ENCODE measurements around the gene LRRC1.

The LRRC1 gene

GRCh38 chr6:53792973-53793317 lies 1.9 kb upstream of the LRRC1 start:
- Histone ChIP-seq H3K4me1 (ENCODE audit: control insufficient read depth, low read depth, low read length) (peaks cover 2% of the 10 kb centered on the region), H3K79me1 (ENCODE audit: low read length) (no peaks in the 10 kb centered on the region), H3K79me2 (ENCODE audit: control insufficient read depth, insufficient read depth, low read length) (no peaks in the 10 kb centered on the region), H2BK5ac (ENCODE audit: low read length) (no peak overlapping the region), H3K4me3 (ENCODE audit: low read length) (no peak overlapping the region), H4K5ac (ENCODE audit: low read length) (no peak overlapping the region), H3K23ac (ENCODE audit: low read length) (no peak overlapping the region), H2BK120ac (ENCODE audit: low read depth, low read length) (no peak overlapping the region), H3K56ac (ENCODE audit: low read length) (no peak overlapping the region), H4K8ac (ENCODE audit: low read depth, low read length) (no peak overlapping the region), H2AK5ac (ENCODE audit: low read length) (no peak overlapping the region), H3K9ac (ENCODE audit: low read length) (peak overlapping the region; percentile 54), H3K4me2 (ENCODE audit: low read length) (peak overlapping the region; percentile 98), H3K4ac (ENCODE audit: low read depth, low read length) (no peak overlapping the region), H3K27me3 (ENCODE audit: insufficient read depth, low read length, poor library complexity) (no peaks in the 10 kb centered on the region), H3K18ac (ENCODE audit: low read length) (no peak overlapping the region), H2BK15ac (replicated peaks; ENCODE audit: low read depth) (no peak overlapping the region), H3K27ac (ENCODE audit: low read depth, low read length) (no peak overlapping the region), H3K36me3 (ENCODE audit: control insufficient read depth, insufficient read depth, low read length) (no peaks in the 10 kb centered on the region)
- no CpG with 5 or more reads among the region's 3 CpGs for WGBS (ENCODE audit: extremely low coverage, insufficient coverage, low lambda C conversion rate)
- no peak for DNase-seq

DNA sequence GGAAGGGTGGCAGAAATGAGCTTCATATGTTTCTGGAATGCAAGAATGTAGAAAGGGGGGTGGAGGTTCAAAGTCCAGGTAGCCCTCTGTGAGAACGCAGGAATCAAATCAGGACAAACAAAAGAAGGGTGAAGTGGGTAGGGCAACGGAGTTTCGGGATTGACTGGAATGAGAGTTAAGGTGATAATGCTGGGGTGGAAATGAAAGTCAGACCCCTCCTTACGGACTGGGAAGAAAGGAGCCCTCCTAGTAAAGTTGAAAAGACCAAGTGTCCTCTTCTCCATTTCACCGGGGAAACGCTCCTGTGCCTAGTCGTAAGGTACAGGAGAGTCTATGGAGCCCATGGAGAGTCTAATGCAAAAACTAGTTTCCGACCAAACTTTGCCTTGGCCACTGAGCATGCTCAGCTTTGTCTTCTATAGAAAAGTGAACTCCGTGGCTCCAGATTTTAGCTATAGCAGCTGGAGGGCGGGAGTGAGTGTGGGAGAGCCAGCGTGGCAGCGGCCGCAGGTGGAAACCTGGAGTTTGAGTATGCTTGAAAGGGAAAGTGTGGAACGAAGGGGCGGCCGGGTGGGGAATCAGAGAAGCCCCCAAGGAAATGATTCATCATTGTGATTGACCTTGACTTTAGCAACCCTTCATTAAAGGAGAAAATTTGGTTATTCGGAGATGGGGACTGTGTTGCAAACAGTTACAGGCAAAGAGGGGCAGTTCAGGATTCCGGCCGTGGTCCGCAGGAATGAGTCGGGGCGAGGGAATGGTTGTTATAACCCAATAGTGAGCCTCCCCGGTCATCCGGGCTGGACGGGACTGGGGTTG lies 1.3 kb upstream of the LRRC1 start:
- Histone ChIP-seq H3K9ac (ENCODE audit: low read length) (peak overlapping the region; percentile 64), H3K4me3 (ENCODE audit: low read length) (peak overlapping the region; percentile 86), H3K4ac (ENCODE audit: low read depth, low read length) (no peak overlapping the region), H3K36me3 (ENCODE audit: control insufficient read depth, insufficient read depth, low read length) (no peaks in the 10 kb centered on the region), H3K27ac (ENCODE audit: low read depth, low read length) (no peak overlapping the region), H3K79me2 (ENCODE audit: control insufficient read depth, insufficient read depth, low read length) (no peaks in the 10 kb centered on the region), H2BK120ac (ENCODE audit: low read depth, low read length) (no peak overlapping the region), H3K4me1 (ENCODE audit: control insufficient read depth, low read depth, low read length) (peaks cover 2% of the 10 kb centered on the region), H3K18ac (ENCODE audit: low read length) (peak overlapping the region; percentile 32), H3K23ac (ENCODE audit: low read length) (no peak overlapping the region), H2BK15ac (replicated peaks; ENCODE audit: low read depth) (no peak overlapping the region), H3K56ac (ENCODE audit: low read length) (peak overlapping the region; percentile 90), H3K4me2 (ENCODE audit: low read length) (peak overlapping the region; percentile 98), H4K8ac (ENCODE audit: low read depth, low read length) (no peak overlapping the region), H3K27me3 (ENCODE audit: insufficient read depth, low read length, poor library complexity) (no peaks in the 10 kb centered on the region), H2AK5ac (ENCODE audit: low read length) (no peak overlapping the region), H4K5ac (ENCODE audit: low read length) (peak overlapping the region; percentile 52), H3K79me1 (ENCODE audit: low read length) (no peaks in the 10 kb centered on the region), H2BK5ac (ENCODE audit: low read length) (no peak overlapping the region)
- DNase-seq, result peak; percentile 60
- WGBS (ENCODE audit: extremely low coverage, insufficient coverage, low lambda C conversion rate), result no CpG with 5 or more reads among the region's 25 CpGs

GRCh38 chr6:53794137-53794719 lies 577 bp upstream of the LRRC1 start:
- H3K27me3 ChIP-seq (ENCODE audit: insufficient read depth, low read length, poor library complexity), result no peaks in the 10 kb centered on the region
- H2BK15ac ChIP-seq (replicated peaks; ENCODE audit: low read depth), result no peak overlapping the region
- peak overlapping the region; percentile 98 for H3K4me2 ChIP-seq (ENCODE audit: low read length)
- H2AK5ac ChIP-seq (ENCODE audit: low read length), result no peak overlapping the region
- peak overlapping the region; percentile 86 for H3K4me3 ChIP-seq (ENCODE audit: low read length)
- peaks cover 2% of the 10 kb centered on the region for H3K4me1 ChIP-seq (ENCODE audit: control insufficient read depth, low read depth, low read length)
- H3K18ac ChIP-seq (ENCODE audit: low read length), result peak overlapping the region; percentile 18
- peak overlapping the region; percentile 90 for H3K56ac ChIP-seq (ENCODE audit: low read length)
- H3K79me2 ChIP-seq (ENCODE audit: control insufficient read depth, insufficient read depth, low read length), result peaks cover under 1% of the 10 kb centered on the region
- H4K5ac ChIP-seq (ENCODE audit: low read length), result no peak overlapping the region
- H3K36me3 ChIP-seq (ENCODE audit: control insufficient read depth, insufficient read depth, low read length), result no peaks in the 10 kb centered on the region
- H2BK120ac ChIP-seq (ENCODE audit: low read depth, low read length), result no peak overlapping the region
- H3K23ac ChIP-seq (ENCODE audit: low read length), result no peak overlapping the region
- H3K9ac ChIP-seq (ENCODE audit: low read length), result peak overlapping the region; percentile 64
- H2BK5ac ChIP-seq (ENCODE audit: low read length), result no peak overlapping the region
- H4K8ac ChIP-seq (ENCODE audit: low read depth, low read length), result no peak overlapping the region
- peak; percentile 83 for DNase-seq
- no peak overlapping the region for H3K27ac ChIP-seq (ENCODE audit: low read depth, low read length)
- WGBS (ENCODE audit: extremely low coverage, insufficient coverage, low lambda C conversion rate), result no CpG with 5 or more reads among the region's 27 CpGs
- H3K4ac ChIP-seq (ENCODE audit: low read depth, low read length), result peak overlapping the region; percentile 40
- H3K79me1 ChIP-seq (ENCODE audit: low read length), result peaks cover under 1% of the 10 kb centered on the region

DNA sequence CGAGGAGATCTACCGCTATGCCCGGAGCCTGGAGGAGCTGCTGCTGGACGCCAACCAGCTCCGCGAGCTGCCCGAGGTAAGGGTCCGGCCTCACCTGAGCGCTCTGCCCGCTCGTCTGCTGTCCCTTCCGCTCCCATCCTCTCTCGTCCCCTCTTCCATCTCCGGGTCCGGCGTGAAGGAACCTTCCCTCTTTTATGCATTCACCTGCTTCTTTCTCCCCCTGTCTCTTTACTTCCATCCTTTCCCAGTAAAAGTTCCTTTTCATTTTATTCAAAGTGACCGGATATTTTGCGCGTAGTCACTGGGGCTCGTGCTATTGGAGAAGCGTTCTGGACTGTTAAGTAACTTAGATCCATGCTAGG lies 516 bp downstream of the LRRC1 start:
- Histone ChIP-seq H2BK15ac (replicated peaks; ENCODE audit: low read depth) (no peak overlapping the region), H4K5ac (ENCODE audit: low read length) (no peak overlapping the region), H3K27me3 (ENCODE audit: insufficient read depth, low read length, poor library complexity) (no peaks in the 10 kb centered on the region), H2BK120ac (ENCODE audit: low read depth, low read length) (no peak overlapping the region), H4K8ac (ENCODE audit: low read depth, low read length) (no peak overlapping the region), H3K23ac (ENCODE audit: low read length) (no peak overlapping the region), H3K79me2 (ENCODE audit: control insufficient read depth, insufficient read depth, low read length) (peaks cover 3% of the 10 kb centered on the region), H3K56ac (ENCODE audit: low read length) (peak overlapping the region; percentile 80), H3K4ac (ENCODE audit: low read depth, low read length) (no peak overlapping the region), H3K27ac (ENCODE audit: low read depth, low read length) (no peak overlapping the region), H3K4me2 (ENCODE audit: low read length) (peak overlapping the region; percentile 96), H3K4me1 (ENCODE audit: control insufficient read depth, low read depth, low read length) (peaks cover 2% of the 10 kb centered on the region), H3K9ac (ENCODE audit: low read length) (peak overlapping the region; percentile 58), H3K79me1 (ENCODE audit: low read length) (peaks cover 2% of the 10 kb centered on the region), H3K36me3 (ENCODE audit: control insufficient read depth, insufficient read depth, low read length) (no peaks in the 10 kb centered on the region), H2AK5ac (ENCODE audit: low read length) (no peak overlapping the region), H3K18ac (ENCODE audit: low read length) (peak overlapping the region; percentile 25), H2BK5ac (ENCODE audit: low read length) (no peak overlapping the region), H3K4me3 (ENCODE audit: low read length) (peak overlapping the region; percentile 81)
- DNase-seq, result no peak
- WGBS (ENCODE audit: extremely low coverage, insufficient coverage, low lambda C conversion rate), result no CpG with 5 or more reads among the region's 21 CpGs

- Histone ChIP-seq H3K27me3 (ENCODE audit: insufficient read depth, low read length, poor library complexity) (no peaks in the 10 kb centered on the region), H3K4me3 (ENCODE audit: low read length) (peak overlapping the region; percentile 81), H2BK5ac (ENCODE audit: low read length) (no peak overlapping the region), H2BK15ac (replicated peaks; ENCODE audit: low read depth) (no peak overlapping the region), H3K4me1 (ENCODE audit: control insufficient read depth, low read depth, low read length) (peaks cover 3% of the 10 kb centered on the region), H2BK120ac (ENCODE audit: low read depth, low read length) (no peak overlapping the region), H3K4ac (ENCODE audit: low read depth, low read length) (no peak overlapping the region), H3K18ac (ENCODE audit: low read length) (no peak overlapping the region), H2AK5ac (ENCODE audit: low read length) (no peak overlapping the region), H3K56ac (ENCODE audit: low read length) (peak overlapping the region; percentile 80), H3K79me2 (ENCODE audit: control insufficient read depth, insufficient read depth, low read length) (peaks cover 3% of the 10 kb centered on the region), H3K9ac (ENCODE audit: low read length) (peak overlapping the region; percentile 58), H3K23ac (ENCODE audit: low read length) (peak overlapping the region; percentile 81), H4K5ac (ENCODE audit: low read length) (no peak overlapping the region), H3K27ac (ENCODE audit: low read depth, low read length) (no peak overlapping the region), H4K8ac (ENCODE audit: low read depth, low read length) (no peak overlapping the region), H3K36me3 (ENCODE audit: control insufficient read depth, insufficient read depth, low read length) (no peaks in the 10 kb centered on the region), H3K4me2 (ENCODE audit: low read length) (peak overlapping the region; percentile 96), H3K79me1 (ENCODE audit: low read length) (peaks cover 2% of the 10 kb centered on the region)
- peak; percentile 67 for DNase-seq
- no CpG with 5 or more reads among the region's 47 CpGs for WGBS (ENCODE audit: extremely low coverage, insufficient coverage, low lambda C conversion rate)
These were observed 1.1 kb downstream of the LRRC1 start for GRCh38 chr6:53795702-53796450.

All from mesendoderm (in vitro differentiated cells).